Hematopoietic multipotent progenitor cell (in vitro differentiated cells): ENCODE data around the gene PLEKHA1. TPM values are rescaled to one million over a fixed set of nuclear protein-coding genes. Genes with fewer than 3 reads are reported as not detected.

Experiments used
- DNase-seq, 3 donors: peaks; one replicate each; pipeline ENCODE4 v3.0.0-alpha.2; 2011 to 2015; ENCODE audit warnings: low read depth in 2 of 3, low spot score in 2 of 3
- total RNA-seq: library from RNA; depleted of rRNA; stranded (reverse); fragments of >200 nt; gene quantifications from one replicate; pipeline ENCODE4 v1.2.3, GENCODE V29; 2012

PLEKHA1 gene
- total RNA-seq, 1 donor = 3.0 TPM

DNA sequence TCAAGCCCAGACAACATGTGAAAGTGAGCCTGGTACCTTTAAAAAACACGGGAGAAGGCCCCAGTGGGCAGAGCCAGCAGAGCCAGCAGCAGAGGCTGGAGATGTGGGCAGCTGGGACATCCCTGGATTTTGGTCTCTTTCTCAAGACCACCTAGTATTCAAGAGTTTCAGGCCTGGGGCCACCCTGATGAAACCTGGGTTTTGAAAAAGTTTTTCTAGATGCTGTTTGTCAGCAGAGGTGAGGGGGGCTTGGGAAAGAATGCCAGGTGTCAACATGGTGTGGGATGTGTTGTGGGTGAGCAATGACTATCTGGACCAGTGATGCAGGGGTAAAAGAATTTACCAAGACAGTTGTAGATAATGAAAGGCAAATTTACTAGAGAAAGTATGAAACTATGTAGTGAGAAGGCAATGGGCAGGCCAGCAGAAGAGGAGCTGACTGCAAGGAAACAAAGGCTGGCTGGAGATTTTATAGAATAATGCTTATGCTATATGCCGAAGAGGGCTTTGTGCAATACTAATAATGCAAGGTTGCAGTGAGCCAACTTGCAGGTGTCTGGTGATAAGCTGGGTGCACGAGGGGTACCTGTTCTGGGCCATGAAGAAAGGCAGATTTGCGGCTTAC lies 28.1 kb upstream of the PLEKHA1 start:
- no peak for DNase-seq

- no peak for DNase-seq
These were observed 27.2 kb upstream of the PLEKHA1 start for GRCh38 chr10:122347170-122347841.

DNA sequence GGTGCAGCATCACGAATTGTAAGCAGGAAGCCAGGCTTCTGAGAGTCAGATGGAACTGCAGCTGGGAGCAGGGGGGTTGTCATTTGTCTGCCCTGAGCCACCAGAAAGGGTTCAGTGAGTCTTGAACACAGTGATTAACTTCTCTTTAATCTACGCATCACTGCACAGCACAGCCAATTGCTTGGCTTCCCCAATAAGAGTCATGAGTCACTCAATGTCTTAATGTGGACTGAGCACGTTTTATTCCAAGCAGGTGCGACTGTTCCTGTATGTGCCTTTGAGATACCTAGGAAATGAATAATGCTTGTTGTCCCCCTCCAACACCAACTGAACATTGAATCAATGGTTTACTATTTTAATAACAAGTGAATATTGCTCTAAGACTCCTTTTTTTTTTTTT lies 26.0 kb upstream of the PLEKHA1 start:
- DNase-seq = no peak

DNA sequence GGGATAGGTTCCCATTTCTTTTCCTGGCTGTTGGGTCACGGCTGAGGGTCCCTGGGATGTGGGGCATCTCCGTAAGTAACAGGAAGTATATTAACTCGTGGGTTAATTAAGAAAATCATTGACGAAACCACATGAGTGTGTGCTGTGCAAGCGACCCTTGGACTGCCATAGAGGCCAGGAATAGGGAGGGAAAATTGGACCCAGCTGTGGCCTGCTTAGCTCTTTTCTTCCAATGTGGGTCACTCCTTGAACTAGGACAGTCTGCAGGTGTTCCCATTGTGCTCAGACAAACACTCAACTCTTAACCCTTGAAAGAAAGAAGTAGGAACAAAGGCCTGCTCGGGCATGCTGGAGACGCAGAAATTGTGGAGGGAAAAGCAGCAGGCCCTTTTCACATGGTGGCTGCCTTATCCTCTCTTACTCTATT lies 25.6 kb upstream of the PLEKHA1 start:
- DNase-seq = no peak

DNA sequence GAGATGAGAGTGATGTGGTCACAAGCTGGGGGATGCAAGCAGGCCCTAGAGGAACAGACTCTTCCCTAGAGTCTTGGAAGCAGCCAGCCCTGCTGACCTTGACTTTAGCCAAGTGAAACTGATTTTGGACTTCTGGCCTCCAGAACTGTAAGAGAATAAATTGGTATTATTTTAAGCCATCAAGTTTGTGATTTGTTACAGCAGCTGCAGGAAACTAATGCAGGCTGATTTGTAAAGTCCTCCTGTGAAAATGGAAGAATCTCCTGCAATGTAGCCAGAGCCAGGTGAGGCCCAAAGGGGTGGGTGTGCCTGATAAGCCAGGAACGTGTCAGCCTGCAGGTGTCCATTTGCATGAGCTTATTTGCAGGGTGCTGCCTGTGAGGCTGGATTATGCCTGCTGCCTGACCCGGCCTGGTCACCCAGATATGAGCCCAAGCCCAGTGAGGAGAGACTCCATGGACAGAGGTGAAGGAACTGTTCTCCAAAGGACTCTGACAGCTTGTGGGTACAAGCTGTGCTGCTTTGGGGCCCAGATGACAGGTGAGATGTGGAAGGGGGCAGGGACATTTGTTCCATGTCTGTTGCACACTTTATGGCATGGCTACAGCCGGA lies 24.6 kb upstream of the PLEKHA1 start:
- DNase-seq = no peak

DNA sequence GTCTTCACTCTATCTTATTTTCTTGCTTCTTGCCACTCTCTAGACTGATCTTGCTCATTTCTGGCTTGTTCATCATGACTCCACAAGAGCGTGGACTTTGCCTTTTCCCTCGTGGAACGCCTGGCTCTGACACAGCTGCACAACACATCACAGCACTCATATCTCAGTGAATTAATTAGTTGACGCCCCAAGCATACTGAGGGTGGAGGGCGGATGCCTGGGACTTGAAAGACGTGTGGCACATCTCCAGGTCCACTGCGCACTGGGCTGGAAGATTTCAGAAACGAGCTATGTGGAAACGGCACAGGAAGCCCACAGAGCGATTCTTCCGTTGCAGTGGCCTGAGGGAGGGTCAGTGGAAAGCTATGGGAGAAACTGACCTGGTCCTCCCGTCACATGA lies 23.6 kb upstream of the PLEKHA1 start:
- DNase-seq = no peak

DNA sequence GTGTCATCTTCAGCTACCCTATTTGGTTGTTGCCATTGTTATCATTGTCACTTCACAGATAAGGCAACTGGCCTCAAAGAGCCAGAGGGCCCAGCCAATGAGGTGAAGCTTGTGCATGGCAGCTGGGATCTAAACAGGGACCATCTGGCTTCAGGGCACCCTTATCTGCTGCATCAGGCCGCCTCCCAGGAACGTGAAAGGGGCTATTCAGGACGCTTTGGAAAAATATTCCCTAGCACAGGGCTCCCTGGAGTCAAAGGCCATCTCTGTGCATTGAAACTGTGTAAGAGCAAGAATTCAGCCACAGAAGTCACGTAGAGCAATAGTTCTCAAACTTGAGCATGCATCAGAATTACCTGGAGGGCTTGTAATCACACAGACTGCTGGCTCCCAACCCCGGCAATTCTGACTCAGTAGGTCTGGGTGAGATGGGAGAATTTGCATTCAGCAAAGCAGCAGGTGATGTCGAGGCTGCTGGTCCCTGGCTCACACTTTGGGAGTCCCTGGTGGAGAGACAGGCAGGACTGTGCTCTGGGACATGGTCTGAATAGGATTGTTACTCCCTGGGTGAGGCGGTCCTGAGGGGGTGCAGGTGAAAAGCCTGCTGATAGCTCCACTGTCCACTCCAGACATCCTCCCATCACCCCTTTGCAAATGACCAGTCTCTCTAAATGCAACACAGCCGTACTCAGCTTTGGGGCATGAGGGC lies 21.5 kb upstream of the PLEKHA1 start:
- no peak for DNase-seq

GRCh38 chr10:122354383-122354782 lies 20.1 kb upstream of the PLEKHA1 start:
- no peak for DNase-seq

GRCh38 chr10:122357685-122358084 lies 16.8 kb upstream of the PLEKHA1 start:
- no peak for DNase-seq

DNA sequence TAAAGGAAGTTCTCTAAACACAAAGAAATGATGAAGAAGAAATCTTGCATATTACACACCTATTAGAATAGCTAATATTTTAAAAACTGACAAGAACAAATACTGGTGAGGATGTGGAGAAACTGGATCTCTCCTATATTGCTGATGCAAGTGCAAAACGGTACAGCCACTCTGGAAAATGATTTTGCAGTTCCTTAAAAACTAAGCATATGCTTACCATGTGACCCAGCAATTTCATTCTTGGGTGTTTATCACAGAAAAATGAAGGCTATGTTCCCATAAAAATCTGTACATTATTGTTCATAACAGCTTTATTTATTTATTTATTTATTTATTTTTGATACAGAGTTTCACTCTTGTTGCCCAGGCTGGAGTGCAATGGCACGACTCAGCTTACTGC lies 14.9 kb upstream of the PLEKHA1 start:
- DNase-seq = no peak

DNA sequence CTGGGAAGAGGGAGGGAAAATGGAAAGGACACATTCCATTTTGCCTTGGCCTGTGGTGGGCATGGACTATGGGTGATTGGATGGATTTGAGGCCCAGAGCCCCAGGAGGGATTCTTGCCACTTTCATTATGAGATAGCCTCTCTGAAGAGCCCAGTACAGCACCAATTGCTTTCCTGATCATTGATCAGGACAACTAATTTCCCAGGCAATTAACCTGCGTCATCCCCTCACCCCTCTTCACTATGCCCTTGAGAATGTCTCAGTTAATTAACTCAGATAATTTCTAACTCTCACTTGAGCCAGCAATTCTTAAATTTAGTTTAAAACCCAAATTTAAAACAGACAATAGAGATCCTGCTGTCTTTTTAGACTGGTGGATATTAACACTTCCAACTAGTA lies 13.5 kb upstream of the PLEKHA1 start:
- DNase-seq = no peak

GRCh38 chr10:122362031-122362592 lies 12.4 kb upstream of the PLEKHA1 start:
- no peak for DNase-seq

- no peak for DNase-seq
These were observed 11.9 kb upstream of the PLEKHA1 start for GRCh38 chr10:122362621-122363020.

GRCh38 chr10:122363311-122363710 lies 11.2 kb upstream of the PLEKHA1 start:
- DNase-seq = no peak

- no peak for DNase-seq
These were observed 10.6 kb upstream of the PLEKHA1 start for GRCh38 chr10:122363722-122364463.

GRCh38 chr10:122368502-122369254 lies 5.8 kb upstream of the PLEKHA1 start:
- DNase-seq = no peak

GRCh38 chr10:122373108-122373507 lies 1.4 kb upstream of the PLEKHA1 start:
- no peak for DNase-seq

DNA sequence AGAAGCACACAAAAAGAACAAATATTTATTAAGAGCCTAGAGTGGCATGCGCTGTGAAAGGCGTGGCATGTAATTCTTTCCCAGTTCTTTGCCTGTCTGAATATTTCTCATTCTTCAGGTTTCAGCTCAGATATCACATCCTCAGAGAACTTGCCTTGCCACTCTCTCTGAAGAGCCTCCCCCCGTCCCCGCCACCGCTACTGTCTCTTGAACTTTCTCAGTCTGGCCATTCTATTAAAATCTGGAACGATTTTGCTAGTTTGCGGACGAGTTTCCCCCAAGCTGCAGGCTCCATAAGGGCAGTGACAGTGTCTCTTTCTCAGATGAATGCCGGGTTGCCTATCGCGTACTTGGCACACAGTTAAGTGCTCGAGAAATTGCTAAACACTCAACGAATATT lies 787 bp upstream of the PLEKHA1 start:
- peak in 1 of 3 donors; percentile 5 for DNase-seq

GRCh38 chr10:122374859-122375678 lies 561 bp downstream of the PLEKHA1 start:
- DNase-seq = peak; percentile 51 to 70 (median 65)
